Measurements from ENCODE around the gene BDH1.
A peak's percentile ranks its signal among the peaks of the same experiment; 100 is the strongest.

BDH1 gene

DNA sequence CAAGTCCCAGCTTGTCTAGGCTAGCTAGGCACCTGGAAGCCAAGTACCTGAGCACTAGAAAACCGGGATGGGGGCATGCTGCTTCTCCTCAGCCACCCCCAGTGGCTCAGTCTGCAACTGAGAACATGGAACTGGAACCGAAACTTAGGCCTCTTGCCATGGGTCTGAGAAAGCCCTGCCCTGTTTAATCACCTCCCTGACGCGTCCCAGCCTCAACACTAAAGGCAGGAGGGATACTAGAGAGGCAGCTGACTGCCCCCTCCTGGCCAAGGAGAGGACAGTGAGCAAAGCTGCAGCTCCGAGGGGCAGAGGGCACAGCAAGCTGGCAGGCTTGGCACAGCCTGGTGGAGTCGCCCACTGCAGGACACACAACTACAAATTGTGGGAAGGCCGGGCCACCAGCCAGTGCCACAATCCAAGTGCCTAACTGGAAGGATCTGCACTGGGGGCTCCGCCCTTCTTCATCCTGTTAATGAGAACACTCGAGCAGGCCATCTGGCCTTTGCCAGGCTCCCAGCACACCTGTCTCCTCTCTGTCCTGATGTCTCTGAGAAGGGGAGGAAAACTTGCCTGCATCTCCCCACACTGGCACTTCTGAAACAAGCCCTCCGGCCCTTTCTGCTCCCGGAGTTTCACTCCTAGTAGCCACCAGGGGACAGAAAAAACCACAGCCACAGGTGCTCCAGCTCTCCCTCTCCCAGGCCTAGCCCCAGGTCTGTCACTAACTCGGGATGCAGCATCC is 53.7 kb downstream of the BDH1 start:
- no peak overlapping the region for H3K4me3 ChIP-seq (ENCODE audit: low read depth, low read length)
- peak; percentile 68 for TF ChIP-seq CTCF (IDR thresholded peaks at IDR 0.05; ENCODE audit: control insufficient read depth, extremely low read depth, insufficient read depth)
- DNase-seq (ENCODE audit: low read depth) = no peak

DNA sequence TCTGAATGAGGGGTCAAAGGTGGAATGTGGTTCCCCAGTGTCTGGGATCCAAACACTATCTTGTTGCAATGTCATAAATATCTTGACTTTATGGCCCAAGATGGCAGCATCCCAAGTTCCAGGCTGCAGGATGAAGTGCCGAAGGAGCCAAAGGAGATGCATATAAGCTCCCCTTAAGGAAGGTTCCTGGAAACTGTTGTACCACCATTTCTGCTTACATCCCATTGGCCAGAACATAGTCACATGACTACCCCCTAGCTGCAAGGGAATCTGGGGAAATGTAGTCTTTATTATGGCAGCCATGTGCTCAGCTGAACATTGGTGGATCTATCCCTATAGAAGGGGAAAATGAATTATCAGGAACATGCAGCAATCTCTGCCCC is 54.3 kb downstream of the BDH1 start:
- no peak for DNase-seq (ENCODE audit: low read depth)
- no peak overlapping the region for H3K4me3 ChIP-seq (ENCODE audit: low read depth, low read length)
- no peak for TF ChIP-seq CTCF (IDR thresholded peaks at IDR 0.05; ENCODE audit: control insufficient read depth, extremely low read depth, insufficient read depth)

DNA sequence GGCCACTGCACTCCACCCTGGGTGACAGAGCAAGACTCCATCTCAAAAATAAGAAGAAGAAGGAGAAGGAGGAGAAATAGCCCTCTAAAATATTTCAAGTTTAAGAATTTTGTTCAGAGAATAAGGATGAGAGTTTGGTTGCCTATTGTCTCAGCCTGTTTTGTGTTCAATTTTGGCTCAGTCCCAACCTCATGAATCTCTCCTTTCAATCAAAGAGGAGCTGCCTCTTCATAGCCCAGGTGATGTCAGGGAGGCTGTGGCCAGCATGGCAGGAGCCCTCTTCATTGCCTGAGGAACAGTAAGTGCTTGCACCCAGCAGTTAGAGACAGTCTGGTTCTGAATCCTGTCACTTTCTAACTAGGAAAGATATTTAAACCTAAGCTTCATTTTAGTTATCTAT is 55.0 kb downstream of the BDH1 start:
- TF ChIP-seq CTCF (IDR thresholded peaks at IDR 0.05; ENCODE audit: control insufficient read depth, extremely low read depth, insufficient read depth) = no peak
- H3K4me3 ChIP-seq (ENCODE audit: low read depth, low read length) = no peak overlapping the region
- DNase-seq (ENCODE audit: low read depth) = no peak

DNA sequence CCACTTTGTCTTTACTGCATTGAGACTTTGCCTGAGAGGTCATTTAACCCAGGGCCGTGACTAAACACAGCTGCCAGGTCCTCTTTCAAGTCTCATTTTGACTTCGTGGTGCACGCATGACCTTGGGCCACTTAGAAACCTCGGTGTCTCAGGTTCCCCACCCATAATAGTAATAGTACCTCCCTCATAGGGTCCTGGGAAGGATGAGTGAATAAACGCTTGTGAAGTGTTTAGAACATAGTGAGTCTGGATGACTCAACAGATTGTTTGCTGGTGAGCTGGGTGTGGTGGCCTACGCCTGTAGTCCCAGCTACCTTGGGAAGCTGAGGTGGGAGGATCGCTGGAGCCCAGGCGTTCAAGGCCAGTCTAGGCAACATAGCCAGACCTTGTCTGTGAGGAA is 56.3 kb downstream of the BDH1 start:
- no peak overlapping the region for H3K4me3 ChIP-seq (ENCODE audit: low read depth, low read length)
- no peak for TF ChIP-seq CTCF (IDR thresholded peaks at IDR 0.05; ENCODE audit: control insufficient read depth, extremely low read depth, insufficient read depth)
- DNase-seq (ENCODE audit: low read depth) = no peak

GRCh38 chr3:197498499-197499241 is 57.1 kb downstream of the BDH1 start:
- no peak for TF ChIP-seq CTCF (IDR thresholded peaks at IDR 0.05; ENCODE audit: control insufficient read depth, extremely low read depth, insufficient read depth)
- no peak overlapping the region for H3K4me3 ChIP-seq (ENCODE audit: low read depth, low read length)

GRCh38 chr3:197496746-197497125 is 59.0 kb downstream of the BDH1 start:
- DNase-seq (ENCODE audit: low read depth) = no peak
- TF ChIP-seq CTCF (IDR thresholded peaks at IDR 0.05; ENCODE audit: control insufficient read depth, extremely low read depth, insufficient read depth) = no peak
- H3K4me3 ChIP-seq (ENCODE audit: low read depth, low read length) = no peak overlapping the region

More at GRCh38 chr3:197498499-197499241, 57.1 kb downstream of the BDH1 start:
- no peak for DNase-seq (ENCODE audit: low read depth)
